ENCODE results near the gene PASK. TPM values are rescaled to one million over a fixed set of nuclear protein-coding genes. Genes with fewer than 3 reads are reported as not detected.

PASK gene
- total RNA-seq, 1 experiment from 2014 or later = 80.9 TPM

DNA sequence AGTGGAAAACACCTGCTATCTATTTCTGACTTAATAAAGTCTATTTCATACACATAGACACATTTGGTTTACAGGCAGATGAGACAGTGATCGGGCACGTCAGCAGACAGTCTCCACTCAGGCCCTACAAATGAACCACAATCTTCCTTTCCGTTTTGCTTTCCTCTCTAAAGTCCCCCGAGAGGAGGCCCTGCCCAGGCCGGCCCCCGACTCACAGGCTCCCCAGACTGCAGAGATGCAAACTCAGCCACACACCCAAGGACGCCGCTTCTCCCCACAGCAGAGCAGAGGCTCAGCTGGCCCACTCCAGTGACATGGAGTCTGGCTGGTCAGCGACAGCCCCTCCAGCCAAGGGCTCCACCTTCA is 37.8 kb downstream of the PASK start:
- DNase-seq (ENCODE audit: low spot score) = no peak
- H3K27me3 Mint-ChIP-seq (ENCODE audit: low read depth) = no peaks in the 10 kb centered on the region
- H3K36me3 Mint-ChIP-seq = peaks cover 21% of the 10 kb centered on the region; the same call in 1 of the 2 replicates
- H3K27ac Mint-ChIP-seq = no peak overlapping the region
- ChIA-PET CTCF (no interaction called here), POLR2A (no interaction called here)
- H3K4me3 Mint-ChIP-seq = no peak overlapping the region
- TF ChIP-seq, protein P1, sequence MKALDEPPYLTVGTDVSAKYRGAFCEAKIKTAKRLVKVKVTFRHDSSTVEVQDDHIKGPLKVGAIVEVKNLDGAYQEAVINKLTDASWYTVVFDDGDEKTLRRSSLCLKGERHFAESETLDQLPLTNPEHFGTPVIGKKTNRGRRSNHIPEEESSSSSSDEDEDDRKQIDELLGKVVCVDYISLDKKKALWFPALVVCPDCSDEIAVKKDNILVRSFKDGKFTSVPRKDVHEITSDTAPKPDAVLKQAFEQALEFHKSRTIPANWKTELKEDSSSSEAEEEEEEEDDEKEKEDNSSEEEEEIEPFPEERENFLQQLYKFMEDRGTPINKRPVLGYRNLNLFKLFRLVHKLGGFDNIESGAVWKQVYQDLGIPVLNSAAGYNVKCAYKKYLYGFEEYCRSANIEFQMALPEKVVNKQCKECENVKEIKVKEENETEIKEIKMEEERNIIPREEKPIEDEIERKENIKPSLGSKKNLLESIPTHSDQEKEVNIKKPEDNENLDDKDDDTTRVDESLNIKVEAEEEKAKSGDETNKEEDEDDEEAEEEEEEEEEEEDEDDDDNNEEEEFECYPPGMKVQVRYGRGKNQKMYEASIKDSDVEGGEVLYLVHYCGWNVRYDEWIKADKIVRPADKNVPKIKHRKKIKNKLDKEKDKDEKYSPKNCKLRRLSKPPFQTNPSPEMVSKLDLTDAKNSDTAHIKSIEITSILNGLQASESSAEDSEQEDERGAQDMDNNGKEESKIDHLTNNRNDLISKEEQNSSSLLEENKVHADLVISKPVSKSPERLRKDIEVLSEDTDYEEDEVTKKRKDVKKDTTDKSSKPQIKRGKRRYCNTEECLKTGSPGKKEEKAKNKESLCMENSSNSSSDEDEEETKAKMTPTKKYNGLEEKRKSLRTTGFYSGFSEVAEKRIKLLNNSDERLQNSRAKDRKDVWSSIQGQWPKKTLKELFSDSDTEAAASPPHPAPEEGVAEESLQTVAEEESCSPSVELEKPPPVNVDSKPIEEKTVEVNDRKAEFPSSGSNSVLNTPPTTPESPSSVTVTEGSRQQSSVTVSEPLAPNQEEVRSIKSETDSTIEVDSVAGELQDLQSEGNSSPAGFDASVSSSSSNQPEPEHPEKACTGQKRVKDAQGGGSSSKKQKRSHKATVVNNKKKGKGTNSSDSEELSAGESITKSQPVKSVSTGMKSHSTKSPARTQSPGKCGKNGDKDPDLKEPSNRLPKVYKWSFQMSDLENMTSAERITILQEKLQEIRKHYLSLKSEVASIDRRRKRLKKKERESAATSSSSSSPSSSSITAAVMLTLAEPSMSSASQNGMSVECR (CRISPR knock-in tag; IDR thresholded peaks at IDR 0.05; ENCODE audit: borderline replicate concordance) = no peak
- no peak for ATAC-seq
- H3K9me3 Mint-ChIP-seq = no peaks in the 10 kb centered on the region
- no peaks in the 10 kb centered on the region for H3K4me1 Mint-ChIP-seq

DNA sequence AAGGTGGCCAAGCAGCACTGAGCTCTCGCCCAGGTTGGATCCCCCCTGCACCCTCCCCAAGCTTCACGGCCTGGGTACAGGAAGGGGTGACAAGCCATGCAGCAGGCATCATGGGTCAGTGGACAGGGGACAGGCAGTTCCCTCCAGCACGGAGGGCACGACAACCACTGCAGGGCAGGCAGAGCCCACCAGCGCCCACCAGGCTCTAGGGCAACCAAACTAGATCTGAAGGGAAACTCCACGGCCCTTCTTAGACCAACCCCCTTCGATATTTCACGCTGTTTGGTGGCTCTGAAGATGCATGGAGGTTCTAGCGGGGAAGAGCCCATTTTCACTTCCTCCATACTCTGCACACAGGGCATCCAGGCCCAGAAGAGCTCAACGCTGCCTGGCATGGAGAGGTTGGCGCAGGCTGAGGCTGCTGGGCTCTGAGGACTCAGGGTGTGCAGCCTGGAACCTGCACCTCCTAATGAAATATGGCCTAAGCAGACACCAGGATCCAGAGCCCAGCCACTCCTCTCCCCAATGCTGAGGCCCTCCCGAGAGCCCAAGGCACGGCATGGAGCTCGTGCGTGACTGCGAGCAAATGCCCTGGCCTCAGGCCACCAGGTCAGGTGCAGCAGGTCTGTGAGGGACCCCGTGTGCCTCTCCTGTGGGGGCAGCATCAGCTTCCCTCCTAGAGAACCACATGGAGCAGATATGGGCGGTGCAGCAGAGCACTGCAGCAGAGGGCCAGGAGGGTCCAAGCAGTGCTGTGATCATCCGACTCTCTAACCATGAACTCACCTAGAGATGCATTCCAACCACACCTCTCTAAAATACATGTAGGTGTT is 38.4 kb downstream of the PASK start:
- peaks cover 18% of the 10 kb centered on the region; the same call in 1 of the 2 replicates for H3K36me3 Mint-ChIP-seq
- POLR2A ChIA-PET = no interaction called here
- H3K9me3 Mint-ChIP-seq = no peaks in the 10 kb centered on the region
- CTCF ChIA-PET = no interaction called here
- ATAC-seq (no peak), DNase-seq (ENCODE audit: low spot score) (no peak)
- H3K27me3 Mint-ChIP-seq (ENCODE audit: low read depth) = no peaks in the 10 kb centered on the region
- TF ChIP-seq, protein P2, sequence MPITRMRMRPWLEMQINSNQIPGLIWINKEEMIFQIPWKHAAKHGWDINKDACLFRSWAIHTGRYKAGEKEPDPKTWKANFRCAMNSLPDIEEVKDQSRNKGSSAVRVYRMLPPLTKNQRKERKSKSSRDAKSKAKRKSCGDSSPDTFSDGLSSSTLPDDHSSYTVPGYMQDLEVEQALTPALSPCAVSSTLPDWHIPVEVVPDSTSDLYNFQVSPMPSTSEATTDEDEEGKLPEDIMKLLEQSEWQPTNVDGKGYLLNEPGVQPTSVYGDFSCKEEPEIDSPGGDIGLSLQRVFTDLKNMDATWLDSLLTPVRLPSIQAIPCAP (CRISPR knock-in tag; IDR thresholded peaks at IDR 0.05) = no peak
- TF ChIP-seq, protein P3, sequence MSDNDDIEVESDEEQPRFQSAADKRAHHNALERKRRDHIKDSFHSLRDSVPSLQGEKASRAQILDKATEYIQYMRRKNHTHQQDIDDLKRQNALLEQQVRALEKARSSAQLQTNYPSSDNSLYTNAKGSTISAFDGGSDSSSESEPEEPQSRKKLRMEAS (CRISPR knock-in tag; IDR thresholded peaks at IDR 0.05) = no peak
- no peaks in the 10 kb centered on the region for H3K4me1 Mint-ChIP-seq
- H3K27ac Mint-ChIP-seq = no peak overlapping the region
- no peak overlapping the region for H3K4me3 Mint-ChIP-seq

DNA sequence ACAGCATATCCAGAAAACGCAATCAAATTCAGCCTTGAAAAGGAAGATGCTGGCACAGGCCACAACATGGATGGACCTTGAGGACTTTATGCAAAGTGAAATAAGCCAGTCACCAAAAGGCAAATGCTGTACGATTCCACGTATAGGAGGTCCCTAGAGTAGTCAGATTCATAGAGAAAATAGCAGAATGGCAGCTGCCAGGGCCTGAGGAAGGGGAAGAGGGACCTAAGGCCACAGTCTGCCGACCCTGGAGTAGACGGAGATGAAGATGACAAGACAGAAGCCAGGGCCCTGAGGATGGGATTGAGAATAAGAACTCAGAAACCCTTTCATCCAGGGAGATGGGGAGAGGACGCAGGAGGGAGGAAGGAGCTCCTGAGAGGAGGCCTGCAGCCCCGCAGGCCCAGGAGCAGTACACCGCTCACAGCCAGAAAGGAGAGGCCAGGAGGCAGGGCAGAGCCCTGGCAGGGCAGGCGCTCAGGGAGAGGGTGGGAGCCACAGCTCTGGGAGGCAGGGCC is 39.1 kb downstream of the PASK start:
- Mint-ChIP-seq H3K27me3 (ENCODE audit: low read depth) (no peaks in the 10 kb centered on the region), H3K9me3 (no peaks in the 10 kb centered on the region), H3K27ac (no peak overlapping the region), H3K4me3 (no peak overlapping the region), H3K4me1 (no peaks in the 10 kb centered on the region), H3K36me3 (peaks cover 17% of the 10 kb centered on the region; the same call in 1 of the 2 replicates)
- ChIA-PET POLR2A (no interaction called here), CTCF (no interaction called here)
- DNase-seq (ENCODE audit: low spot score) (no peak), ATAC-seq (no peak)
- TF ChIP-seq FOXK1 (CRISPR knock-in tag; IDR thresholded peaks at IDR 0.05) (no peak), NFATC4 (CRISPR knock-in tag; IDR thresholded peaks at IDR 0.05) (no peak), SMAD3 (CRISPR knock-in tag; IDR thresholded peaks at IDR 0.05; ENCODE audit: borderline replicate concordance) (no peak), ATF1 (CRISPR knock-in tag; IDR thresholded peaks at IDR 0.05) (no peak), GABPB1 (CRISPR knock-in tag; IDR thresholded peaks at IDR 0.05) (no peak), ZBTB21 (CRISPR knock-in tag; IDR thresholded peaks at IDR 0.05; ENCODE audit: borderline replicate concordance) (no peak), ZNF219 (CRISPR knock-in tag; IDR thresholded peaks at IDR 0.05; ENCODE audit: borderline replicate concordance) (no peak), JUN (CRISPR knock-in tag; IDR thresholded peaks at IDR 0.05) (no peak), ZNF263 (CRISPR knock-in tag; IDR thresholded peaks at IDR 0.05; ENCODE audit: low read depth) (no peak), CREM (CRISPR knock-in tag; IDR thresholded peaks at IDR 0.05) (no peak), SP1 (CRISPR knock-in tag; conservative IDR thresholded peaks at IDR 0.05) (no peak), IRF2 (CRISPR knock-in tag; IDR thresholded peaks at IDR 0.05; ENCODE audit: borderline replicate concordance, low read depth) (no peak)
- TF ChIP-seq, protein P4, sequence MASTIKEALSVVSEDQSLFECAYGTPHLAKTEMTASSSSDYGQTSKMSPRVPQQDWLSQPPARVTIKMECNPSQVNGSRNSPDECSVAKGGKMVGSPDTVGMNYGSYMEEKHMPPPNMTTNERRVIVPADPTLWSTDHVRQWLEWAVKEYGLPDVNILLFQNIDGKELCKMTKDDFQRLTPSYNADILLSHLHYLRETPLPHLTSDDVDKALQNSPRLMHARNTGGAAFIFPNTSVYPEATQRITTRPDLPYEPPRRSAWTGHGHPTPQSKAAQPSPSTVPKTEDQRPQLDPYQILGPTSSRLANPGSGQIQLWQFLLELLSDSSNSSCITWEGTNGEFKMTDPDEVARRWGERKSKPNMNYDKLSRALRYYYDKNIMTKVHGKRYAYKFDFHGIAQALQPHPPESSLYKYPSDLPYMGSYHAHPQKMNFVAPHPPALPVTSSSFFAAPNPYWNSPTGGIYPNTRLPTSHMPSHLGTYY (CRISPR knock-in tag; IDR thresholded peaks at IDR 0.05) = no peak
- TF ChIP-seq, protein P1 (CRISPR knock-in tag; IDR thresholded peaks at IDR 0.05; ENCODE audit: borderline replicate concordance) = no peak
